Adrenal gland (tissue), 12 donors: ENCODE results near the gene RCOR3. TPM values are rescaled to one million over a fixed set of nuclear protein-coding genes. Genes with fewer than 3 reads are reported as not detected.

Experiments
- DNase-seq, 7 donors: peaks; one replicate each; pipeline ENCODE4 v3.0.0-alpha.2; 2019 to 2020
- H3K27ac ChIP-seq, 5 donors: fragments of 200-600 bp; sonication (generic) in 4 of 5; 1 replicate in 3 of 5; 2 replicates in 2 of 5; pipeline versions ENCODE4 v1.5.1 to v1.8.0; 2016 to 2020; ENCODE audit warnings: mild to moderate bottlenecking in 1 of 5
- H3K27me3 ChIP-seq: fragments of 200-600 bp; 2 replicates; pipeline ENCODE4 v1.8.0; 2021
- H3K36me3 ChIP-seq, 2 donors: fragments of 200-600 bp; replicated peaks in 1 of 2; 1 replicate in 1 of 2; 2 replicates in 1 of 2; pipeline versions ENCODE4 v1.5.1 to v1.8.0; 2018 to 2022
- H3K4me1 ChIP-seq, 2 donors: fragments of 200-600 bp; replicated peaks in 1 of 2; 1 replicate in 1 of 2; 2 replicates in 1 of 2; pipeline versions ENCODE4 v1.5.1 to v1.8.0; 2018 to 2021
- H3K4me3 ChIP-seq, 4 donors: fragments of 200-600 bp; sonication (generic) in 3 of 4; one replicate each; pipeline ENCODE4 v1.5.1; 2016 to 2018
- H3K9me3 ChIP-seq, 3 donors: fragments of 200-600 bp; sonication (generic) in 1 of 3; replicated peaks in 1 of 3; 1 replicate in 2 of 3; 2 replicates in 1 of 3; pipeline versions ENCODE4 v1.5.1 to v1.8.0; 2016 to 2021
- CTCF ChIP-seq, 6 experiments: fragments of 450-650 bp in 4 of 6; fragments of 200-600 bp in 2 of 6; sonication (generic) in 1 of 6; IDR thresholded peaks; 1 replicate in 5 of 6; 2 replicates in 1 of 6; pipeline versions ENCODE4 v1.5.1 to v1.8.0; 2016 to 2021; ENCODE audit warnings: antibody characterized with exemption in 6 of 6, mild to moderate bottlenecking in 2 of 6, moderate library complexity in 1 of 6
- POLR2A ChIP-seq, 2 donors: fragments of 450-650 bp; IDR thresholded peaks; one replicate each; pipeline ENCODE4 v1.6.1; 2017; ENCODE audit warnings: antibody characterized with exemption in 2 of 2, mild to moderate bottlenecking in 2 of 2, moderate library complexity in 1 of 2
- WGBS, 4 donors: extraction: QIAGEN DNeasy Blood & Tissue Kit in 2 of 4; methylation state at CpG; one replicate each; pipeline versions ENCODE4 v1.1.5 to v1.1.7; 2013 to 2017; 5-methylcytosine and 5-hydroxymethylcytosine counted together
- intact Hi-C, 2 donors: fragments of 100-400 bp; cut with DNase I; formaldehyde crosslinking; loops; one replicate each; pipeline versions ENCODE4 v1.14.1 to v1.15.0; 2022 to 2023
- polyA plus RNA-seq, 3 donors: library from polyadenylated mRNA; stranded (reverse); fragments of 200-250 nt in 2 of 3; fragments of 350-450 nt in 1 of 3; fragmentation: Illumina TruSeq in 1 of 3; extraction: RNeasy Lipid Tissue Mini Kit (QIAGEN cat#74804) in 1 of 3; gene quantifications; one replicate each; pipeline ENCODE4 v1.2.3, GENCODE V29; 2013 to 2014
- total RNA-seq, 9 donors: library from RNA; depleted of rRNA in 4 of 9; stranded (reverse); fragments of >200 nt in 4 of 9; fragments of 120-200 nt in 1 of 9; fragmentation: NEBNext Ultra II Directional in 1 of 9; extraction: Animal tissue kit (Norgen Biotek cat#: 25700) in 1 of 9; gene quantifications; one replicate each; pipeline versions ENCODE4 v1.1.0 to v1.2.4, GENCODE V29; 2013 to 2023
- donor health status: healthy with polysubstance abuse.
- donor health status: Bipolar disorder and iron deficiency.
- donor health status: DM: yes; HTN: yes; CAD: no.
- donor health status: DM: no; HTN: no; CAD: no.
- donor health status: DM: no; HTN: no; CAD: no.
- donor health status: DM: yes; HTN: yes; CAD: no.

RCOR3 gene
- total and polyA plus RNA-seq, 12 donors = 19.4 to 57.2 (median 34.5) TPM

- intact Hi-C loops = no loop called here
- DNase-seq = no peak
- Histone ChIP-seq H3K36me3 (no peaks in the 10 kb centered on the region), H3K27me3 (no peaks in the 10 kb centered on the region), H3K27ac (no peak overlapping the region), H3K4me3 (no peak overlapping the region), H3K9me3 (no peaks in the 10 kb centered on the region), H3K4me1 (peaks cover 14 to 30% of the 10 kb centered on the region in 2 donors)
- WGBS, 4 donors = 49 to 61% (median 51%) methylated on average over 3 of the region's 3 CpGs
- no peak for TF ChIP-seq CTCF (IDR thresholded peaks at IDR 0.05)
- no peak for TF ChIP-seq POLR2A (IDR thresholded peaks at IDR 0.05)
These were observed 73.0 kb downstream of the RCOR3 start for GRCh38 chr1:211332036-211332616.

GRCh38 chr1:211332830-211333229 is 73.7 kb downstream of the RCOR3 start:
- Histone ChIP-seq H3K36me3 (no peaks in the 10 kb centered on the region), H3K27me3 (no peaks in the 10 kb centered on the region), H3K4me3 (no peak overlapping the region), H3K27ac (no peak overlapping the region), H3K9me3 (no peaks in the 10 kb centered on the region), H3K4me1 (peaks cover 9 to 26% of the 10 kb centered on the region in 2 donors)
- intact Hi-C loops = no loop called here
- TF ChIP-seq CTCF (IDR thresholded peaks at IDR 0.05) = no peak
- no peak for TF ChIP-seq POLR2A (IDR thresholded peaks at IDR 0.05)
- no peak for DNase-seq
- 91 to 96% (median 95%) methylated on average over 2 of the region's 2 CpGs for WGBS, 4 donors

GRCh38 chr1:211333906-211334305 is 74.7 kb downstream of the RCOR3 start:
- no peak overlapping the region for H3K27ac ChIP-seq
- peaks cover 9 to 23% of the 10 kb centered on the region in 2 donors for H3K4me1 ChIP-seq
- TF ChIP-seq CTCF (IDR thresholded peaks at IDR 0.05) = no peak
- intact Hi-C loops = no loop called here
- H3K4me3 ChIP-seq = no peak overlapping the region
- no peaks in the 10 kb centered on the region for H3K27me3 ChIP-seq
- H3K36me3 ChIP-seq = no peaks in the 10 kb centered on the region
- 84 to 92% (median 88%) methylated on average over 1 of the region's 1 CpG for WGBS, 4 donors
- H3K9me3 ChIP-seq = no peaks in the 10 kb centered on the region
- DNase-seq = no peak

GRCh38 chr1:211334986-211335385 is 75.8 kb downstream of the RCOR3 start:
- Histone ChIP-seq H3K36me3 (no peaks in the 10 kb centered on the region), H3K4me3 (no peak overlapping the region), H3K9me3 (no peaks in the 10 kb centered on the region), H3K4me1 (peaks cover 5 to 16% of the 10 kb centered on the region in 2 donors), H3K27me3 (no peaks in the 10 kb centered on the region), H3K27ac (no peak overlapping the region)
- DNase-seq = no peak
- TF ChIP-seq CTCF (IDR thresholded peaks at IDR 0.05) (no peak), POLR2A (IDR thresholded peaks at IDR 0.05) (no peak)
- WGBS, 4 donors = 79 to 90% (median 85%) methylated on average over 3 to 4 of the region's 4 CpGs
- intact Hi-C loops = no loop called here
